IMR-90 (cell line): ENCODE data around the gene RIC3. TPM values are rescaled to one million over a fixed set of nuclear protein-coding genes. Genes with fewer than 3 reads are reported as not detected.

ENCODE experiments used
- ATAC-seq: fragments of 200-7000 bp; cut with Tn5 transposase; 2 replicates; pipeline ENCODE4 v1.9.1; 2020; ENCODE audit warnings: low read depth, mild to moderate bottlenecking, moderate library complexity
- BruUV-seq: library from RNA; stranded (reverse); fragments of 400-500 nt; replicated peaks from 2 replicates; lab custom pipeline; 2021; lab: Mats Ljungman, UMichigan
- CTCF ChIA-PET: fragments of 300-600 bp; formaldehyde crosslinking; extraction: SDS; loops from one replicate; lab custom pipeline; 2021; ENCODE audit warnings: antibody characterized with exemption; lab: Yijun Ruan, JAX
- POLR2A ChIA-PET: fragments of 300-600 bp; sonication (Branson Sonifier 250); formaldehyde crosslinking; loops from one replicate; lab custom pipeline; 2022; ENCODE audit warnings: antibody characterized with exemption; ENCODE audit not compliant: unreplicated experiment; lab: Charles Lee
- DNase-seq: peaks from one replicate; pipeline ENCODE4 v3.0.0; 2013
- H2AFZ ChIP-seq: replicated peaks from 2 replicates; pipeline ENCODE3; 2013; ENCODE audit warnings: low read length, mild to moderate bottlenecking; ENCODE audit not compliant: poor library complexity
- H2AK5ac ChIP-seq: 2 replicates; pipeline ENCODE4 v1.6.1; 2013; ENCODE audit warnings: low read depth, low read length, inconsistent platforms
- H2AK9ac ChIP-seq: replicated peaks from 2 replicates; pipeline ENCODE3; 2013; ENCODE audit warnings: mild to moderate bottlenecking, low read depth, low read length, moderate library complexity; ENCODE audit not compliant: poor library complexity
- H2BK120ac ChIP-seq: 2 replicates; pipeline ENCODE4 v1.6.1; 2013; ENCODE audit warnings: low read depth, low read length, inconsistent platforms
- H2BK15ac ChIP-seq: 3 replicates; pipeline ENCODE4 v1.6.1; 2013; ENCODE audit warnings: low read depth, low read length, inconsistent platforms
- H2BK20ac ChIP-seq: 2 replicates; pipeline ENCODE4 v1.6.1; 2013; ENCODE audit warnings: low read depth, mild to moderate bottlenecking, inconsistent platforms, low read length, moderate library complexity
- H2BK5ac ChIP-seq: 2 replicates; pipeline ENCODE4 v1.6.1; 2013; ENCODE audit warnings: mild to moderate bottlenecking, low read depth, low read length, inconsistent platforms; ENCODE audit not compliant: poor library complexity, severe bottlenecking
- H3K14ac ChIP-seq: replicated peaks from 2 replicates; pipeline ENCODE4 v1.6.1; 2013; ENCODE audit warnings: low read depth, low read length, inconsistent platforms
- H3K18ac ChIP-seq: 2 replicates; pipeline ENCODE4 v1.6.1; 2013; ENCODE audit warnings: low read depth, low read length, control low read depth
- H3K23ac ChIP-seq: 2 replicates; pipeline ENCODE4 v1.6.1; 2013; ENCODE audit warnings: low read depth, low read length, inconsistent platforms
- H3K27ac ChIP-seq: 2 replicates; pipeline ENCODE4 v1.5.1; 2013; ENCODE audit warnings: mild to moderate bottlenecking, control low read depth, low read length; ENCODE audit not compliant: insufficient read depth
- H3K27me3 ChIP-seq: 2 replicates; pipeline ENCODE4 v1.6.1; 2013; ENCODE audit warnings: low read length; ENCODE audit not compliant: control insufficient read depth, insufficient read depth
- H3K36me3 ChIP-seq: 2 replicates; pipeline ENCODE4 v1.6.1; 2013; ENCODE audit warnings: low read length, mixed read lengths; ENCODE audit not compliant: control insufficient read depth, insufficient read depth
- H3K4ac ChIP-seq: 2 replicates; pipeline ENCODE4 v1.6.1; 2013; ENCODE audit warnings: low read depth, low read length, inconsistent platforms
- H3K4me1 ChIP-seq: 2 replicates; pipeline ENCODE4 v1.6.1; 2013; ENCODE audit warnings: low read length, mixed read lengths; ENCODE audit not compliant: control insufficient read depth, insufficient read depth
- H3K4me2 ChIP-seq: 2 replicates; pipeline ENCODE4 v1.6.1; 2013; ENCODE audit warnings: low read depth, mild to moderate bottlenecking, control low read depth, low read length, moderate library complexity
- H3K4me3 ChIP-seq: 2 replicates; pipeline ENCODE4 v1.5.1; 2013; ENCODE audit warnings: low read depth, mild to moderate bottlenecking, control low read depth, low read length, moderate library complexity; ENCODE audit not compliant: insufficient read depth
- H3K56ac ChIP-seq: 2 replicates; pipeline ENCODE4 v1.6.1; 2013; ENCODE audit warnings: low read length, inconsistent platforms; ENCODE audit not compliant: insufficient read depth; ENCODE audit errors: extremely low read depth
- H3K79me1 ChIP-seq, 2 experiments: 2 replicates each; pipeline ENCODE4 v1.6.1; 2013; ENCODE audit warnings: low read length in 2 of 2, inconsistent platforms in 1 of 2, low read depth in 1 of 2
- H3K9ac ChIP-seq: 2 replicates; pipeline ENCODE4 v1.6.1; 2013; ENCODE audit warnings: low read depth, low read length, control low read depth
- H3K9me1 ChIP-seq: 2 replicates; pipeline ENCODE4 v1.6.1; 2013; ENCODE audit warnings: low read length, inconsistent platforms; ENCODE audit not compliant: insufficient read depth
- H3K9me3 ChIP-seq: 2 replicates; pipeline ENCODE4 v1.6.1; 2013; ENCODE audit warnings: low read length; ENCODE audit not compliant: control insufficient read depth, insufficient read depth
- H4K20me1 ChIP-seq: 2 replicates; pipeline ENCODE4 v1.6.1; 2013; ENCODE audit warnings: low read length, inconsistent platforms; ENCODE audit not compliant: insufficient read depth
- H4K5ac ChIP-seq: 2 replicates; pipeline ENCODE4 v1.6.1; 2013; ENCODE audit warnings: mild to moderate bottlenecking, low read depth, low read length, control low read depth
- H4K8ac ChIP-seq, 2 experiments: 2 replicates each; pipeline ENCODE4 v1.6.1; 2013; ENCODE audit warnings: low read depth in 2 of 2, low read length in 2 of 2, control low read depth in 1 of 2, inconsistent platforms in 1 of 2
- H4K91ac ChIP-seq: 2 replicates; pipeline ENCODE4 v1.6.1; 2013; ENCODE audit warnings: low read depth, low read length, inconsistent platforms; ENCODE audit not compliant: insufficient read depth
- CEBPB ChIP-seq: IDR thresholded peaks from 2 replicates; pipeline ENCODE4 v1.6.1; 2012; ENCODE audit warnings: low read depth, low read length, improper control_type of control experiment
- CHD1 ChIP-seq: IDR thresholded peaks from 2 replicates; pipeline ENCODE4 v1.6.1; 2012; ENCODE audit warnings: low read depth, low read length, improper control_type of control experiment
- FOS ChIP-seq: fragments of 150-350 bp; IDR thresholded peaks from 2 replicates; pipeline ENCODE4 v1.6.1; 2016; ENCODE audit warnings: low read depth, low read length
- MAZ ChIP-seq: IDR thresholded peaks from 2 replicates; pipeline ENCODE4 v1.6.1; 2012; ENCODE audit warnings: low read depth, mild to moderate bottlenecking, low read length, improper control_type of control experiment, moderate library complexity, borderline replicate concordance
- RAD21 ChIP-seq: IDR thresholded peaks from 2 replicates; pipeline ENCODE4 v1.6.1; 2012; ENCODE audit warnings: low read length, improper control_type of control experiment
- RCOR1 ChIP-seq: IDR thresholded peaks from 2 replicates; pipeline ENCODE4 v1.6.1; 2012; ENCODE audit warnings: mild to moderate bottlenecking, low read length, improper control_type of control experiment; ENCODE audit not compliant: insufficient replicate concordance
- RFX5 ChIP-seq: IDR thresholded peaks from 2 replicates; pipeline ENCODE4 v1.8.0; 2012; ENCODE audit warnings: low read depth, mild to moderate bottlenecking, low read length, moderate library complexity
- WGBS, 2 experiments: methylation state at CpG; one replicate each; pipeline versions ENCODE4 v1.1.5 to v1.1.7; 2013; ENCODE audit warnings: missing lambda C conversion rate in 2 of 2; ENCODE audit not compliant: insufficient read length in 1 of 2; ENCODE audit errors: extremely low coverage in 2 of 2; 5-methylcytosine and 5-hydroxymethylcytosine counted together
- dilution Hi-C: fragments of 300-500 bp; cut with HindIII; formaldehyde crosslinking; loops from one replicate; pipeline ENCODE4 v1.14.3; 2018; ENCODE audit warnings: low sequenced_read_pairs; ENCODE audit not compliant: unreplicated experiment
- in situ Hi-C: fragments of 300-500 bp; cut with MboI; formaldehyde crosslinking; loops from 3 replicates; pipeline ENCODE4 v1.14.3; 2019; ENCODE audit warnings: low sequenced_read_pairs, inconsistent platforms, mixed read lengths
- intact Hi-C: fragments of 100-400 bp; cut with micrococcal nuclease; formaldehyde crosslinking; loops from 2 replicates; pipeline ENCODE4 v1.10.0; 2022
- polyA plus RNA-seq, 3 experiments: library from polyadenylated mRNA; depleted of rRNA; stranded (reverse); fragments of >200 nt; gene quantifications; 2 replicates each; pipeline ENCODE4 v1.2.3, GENCODE V29; 2012; ENCODE audit warnings: low replicate concordance in 1 of 3
- total RNA-seq: library from RNA; depleted of rRNA; stranded (reverse); fragments of >200 nt; gene quantifications from 2 replicates; pipeline ENCODE4 v1.2.3, GENCODE V29; 2012

RIC3 gene
- total and polyA plus RNA-seq, 2 of the 4 experiments (the other 2 are of a cell fraction), result not detected

GRCh38 chr11:8067929-8068575, 100.8 kb downstream of the RIC3 start (continued):
- no peak for TF ChIP-seq MAZ

GRCh38 chr11:8067567-8067928, 101.3 kb downstream of the RIC3 start:
- Histone ChIP-seq H2AK9ac (no peak overlapping the region), H3K79me1 (no peaks in the 10 kb centered on the region), H2AFZ (no peak overlapping the region), H4K20me1 (peaks cover 6% of the 10 kb centered on the region), H3K9ac (no peak overlapping the region), H2BK5ac (no peak overlapping the region), H4K91ac (no peak overlapping the region), H3K23ac (no peak overlapping the region), H2BK120ac (no peak overlapping the region), H4K8ac (no peak overlapping the region), H3K4me3 (no peak overlapping the region), H2BK15ac (no peak overlapping the region), H3K36me3 (no peaks in the 10 kb centered on the region), H3K9me3 (no peaks in the 10 kb centered on the region), H3K18ac (no peak overlapping the region), H4K5ac (no peak overlapping the region), H2BK20ac (no peak overlapping the region), H3K4me2 (no peak overlapping the region), H3K4me1 (peaks cover 16% of the 10 kb centered on the region), H3K56ac (no peak overlapping the region), H3K9me1 (peaks cover 16% of the 10 kb centered on the region), H3K14ac (no peak overlapping the region), H3K27ac (no peak overlapping the region), H3K4ac (no peak overlapping the region), H3K27me3 (peaks cover 3% of the 10 kb centered on the region; the same call in 1 of the 2 replicates), H2AK5ac (no peak overlapping the region)
- CTCF ChIA-PET, result interaction anchor here (2.2 kb wide), 1 partner anchor 61 kb away, joined by 6 read pairs; no protein-coding TSS in a partner anchor
- in situ Hi-C loops (no loop called here), dilution Hi-C loops (no loop called here), intact Hi-C loops (no loop called here)
- POLR2A ChIA-PET, result no interaction called here
- 100% methylated on average over 3 of the region's 4 CpGs; no CpG with 5 or more reads in 1 of the 2 experiments for WGBS, 2 experiments
- TF ChIP-seq RFX5 (no peak), MAZ (no peak), RCOR1 (no peak), RAD21 (no peak), CHD1 (no peak), CEBPB (no peak), FOS (no peak)
- ATAC-seq (no peak), DNase-seq (no peak)
- no TSS peak for BruUV-seq
